ENCODE data around the gene S100PBP.

S100PBP gene

GRCh38 chr1:32898056-32898455 is 80.6 kb downstream of the S100PBP start:
- no peak for DNase-seq (ENCODE audit: low read depth)
- TF ChIP-seq CTCF (IDR thresholded peaks at IDR 0.05; ENCODE audit: low read depth, low read length, missing control alignments): no peak
- H3K4me3 ChIP-seq (ENCODE audit: low read depth, low read length): no peak overlapping the region

- H3K4me3 ChIP-seq (ENCODE audit: low read depth, low read length): no peak overlapping the region
- no peak for DNase-seq (ENCODE audit: low read depth)
- no peak for TF ChIP-seq CTCF (IDR thresholded peaks at IDR 0.05; ENCODE audit: low read depth, low read length, missing control alignments)
These were observed 81.5 kb downstream of the S100PBP start for GRCh38 chr1:32898958-32899357.

- no peak for TF ChIP-seq CTCF (IDR thresholded peaks at IDR 0.05; ENCODE audit: low read depth, low read length, missing control alignments)
- DNase-seq (ENCODE audit: low read depth): no peak
- H3K4me3 ChIP-seq (ENCODE audit: low read depth, low read length): no peak overlapping the region
These were observed 82.3 kb downstream of the S100PBP start for GRCh38 chr1:32899586-32900296.

- no peak for DNase-seq (ENCODE audit: low read depth)
- no peak for TF ChIP-seq CTCF (IDR thresholded peaks at IDR 0.05; ENCODE audit: low read depth, low read length, missing control alignments)
- no peak overlapping the region; the same call in 1 of the 2 replicates for H3K4me3 ChIP-seq (ENCODE audit: low read depth, low read length)
These were observed 83.0 kb downstream of the S100PBP start for GRCh38 chr1:32900371-32900955.

- TF ChIP-seq CTCF (IDR thresholded peaks at IDR 0.05; ENCODE audit: low read depth, low read length, missing control alignments): no peak
- peak within 1 kb of the TSS; percentile 36 for H3K4me3 ChIP-seq (ENCODE audit: low read depth, low read length)
- DNase-seq (ENCODE audit: low read depth): no peak
These were observed 83.7 kb downstream of the S100PBP start, which contains the start of gene TMEM54 for GRCh38 chr1:32900956-32901822. TSS of gene TMEM54 (minus strand) at chr1:32901389. CDS start at chr1:32901238, 151 bp downstream.

- TF ChIP-seq CTCF (IDR thresholded peaks at IDR 0.05; ENCODE audit: low read depth, low read length, missing control alignments): no peak
- H3K4me3 ChIP-seq (ENCODE audit: low read depth, low read length): peak overlapping the region; percentile 28; the same call in 1 of the 2 replicates
- no peak for DNase-seq (ENCODE audit: low read depth)
These were observed 84.5 kb downstream of the S100PBP start for GRCh38 chr1:32901823-32902534.

All from GM12864 (cell line).